Activated CD8-positive, alpha-beta memory T cell treated with anti-CD3 and anti-CD28 coated beads, Interleukin-2, amount 10 ng/mL, durations not matched to agents 7 days and 5 days (primary cell): ENCODE data around the gene ANKRD33. TPM values are rescaled to one million over a fixed set of nuclear protein-coding genes. Genes with fewer than 3 reads are reported as not detected.
A peak's percentile ranks its signal among the peaks of the same experiment; 100 is the strongest.

ENCODE experiments used
- ATAC-seq: fragments of 150-1000 bp; cut with Tn5 transposase; one replicate; pipeline ENCODE4 v1.10.0; 2021; ENCODE audit warnings: moderate library complexity
- CTCF ChIA-PET: fragments of 350-600 bp; sonication (Branson Sonifier 250); formaldehyde crosslinking; loops from one replicate; lab custom pipeline; 2021; ENCODE audit warnings: antibody characterized with exemption; lab: Charles Lee
- DNase-seq: peaks from one replicate; pipeline ENCODE4 v3.0.0-alpha.2; 2020
- H3K27ac Mint-ChIP-seq: one replicate; pipeline ENCODE4 v1.8.0; 2021; ENCODE audit warnings: mild to moderate bottlenecking, mixed read lengths
- H3K27me3 Mint-ChIP-seq: one replicate; pipeline ENCODE4 v1.8.0; 2021; ENCODE audit warnings: mixed read lengths
- H3K36me3 Mint-ChIP-seq: one replicate; pipeline ENCODE4 v1.8.0; 2021; ENCODE audit warnings: mild to moderate bottlenecking, mixed read lengths
- H3K4me1 Mint-ChIP-seq: one replicate; pipeline ENCODE4 v1.8.0; 2021; ENCODE audit warnings: mixed read lengths
- H3K4me3 Mint-ChIP-seq: one replicate; pipeline ENCODE4 v1.8.0; 2021; ENCODE audit warnings: mild to moderate bottlenecking, moderate library complexity, mixed read lengths
- H3K9me3 Mint-ChIP-seq: one replicate; pipeline ENCODE4 v1.8.0; 2022; ENCODE audit warnings: low read depth, mixed read lengths
- total RNA-seq, 2 experiments: library from RNA; stranded (reverse); gene quantifications; one replicate each; pipeline ENCODE4 v1.2.3, GENCODE V29; 2021

The ANKRD33 gene
- total RNA-seq, 2 experiments from 2014 or later = not detected

- H3K27me3 Mint-ChIP-seq = peaks cover 7% of the 10 kb centered on the region
- H3K4me3 Mint-ChIP-seq = no peak overlapping the region
- H3K36me3 Mint-ChIP-seq = no peaks in the 10 kb centered on the region
- peak; percentile 78 for ATAC-seq
- peak; percentile 62 for DNase-seq
- H3K27ac Mint-ChIP-seq = no peak overlapping the region
- peaks cover 4% of the 10 kb centered on the region for H3K4me1 Mint-ChIP-seq
- H3K9me3 Mint-ChIP-seq = no peaks in the 10 kb centered on the region
- CTCF ChIA-PET = interaction anchor here (0.7 to 7.1 kb wide), 15 partner anchors 10 to 314 kb away, joined by 3 to 43 read pairs (median 5); partner anchors contain the start of gene ACVRL1
Observed at GRCh38 chr12:51923506-51924365, 35.8 kb downstream of the ANKRD33 start.

- Mint-ChIP-seq H3K27me3 (peaks cover 12% of the 10 kb centered on the region), H3K9me3 (no peaks in the 10 kb centered on the region), H3K27ac (no peak overlapping the region), H3K4me3 (no peak overlapping the region), H3K36me3 (no peaks in the 10 kb centered on the region), H3K4me1 (peaks cover 4% of the 10 kb centered on the region)
- DNase-seq (no peak), ATAC-seq (no peak)
- CTCF ChIA-PET = interaction anchor here (0.8 to 7.1 kb wide), 6 partner anchors 9 to 56 kb away, joined by 3 to 43 read pairs (median 5); partner anchors contain the start of gene ACVRL1
Observed at GRCh38 chr12:51924551-51925319, 36.8 kb downstream of the ANKRD33 start.

- Mint-ChIP-seq H3K4me3 (no peak overlapping the region), H3K4me1 (peaks cover 4% of the 10 kb centered on the region), H3K27ac (no peak overlapping the region), H3K9me3 (no peaks in the 10 kb centered on the region), H3K36me3 (no peaks in the 10 kb centered on the region), H3K27me3 (peaks cover 12% of the 10 kb centered on the region)
- CTCF ChIA-PET = interaction anchor here (1.0 to 7.1 kb wide), 4 partner anchors 46 to 100 kb away, joined by 3 to 43 read pairs (median 6); no protein-coding TSS in a partner anchor
- no peak for DNase-seq
- no peak for ATAC-seq
Observed at GRCh38 chr12:51925346-51926063, 37.6 kb downstream of the ANKRD33 start.

GRCh38 chr12:51926064-51926632, 38.2 kb downstream of the ANKRD33 start:
- no peak for ATAC-seq
- Mint-ChIP-seq H3K27me3 (peaks cover 12% of the 10 kb centered on the region), H3K4me1 (peaks cover 4% of the 10 kb centered on the region), H3K9me3 (no peaks in the 10 kb centered on the region), H3K36me3 (no peaks in the 10 kb centered on the region), H3K4me3 (no peak overlapping the region), H3K27ac (no peak overlapping the region)
- CTCF ChIA-PET = interaction anchor here (0.6 to 7.1 kb wide), 9 partner anchors 23 to 99 kb away, joined by 3 to 43 read pairs (median 4); no protein-coding TSS in a partner anchor
- no peak for DNase-seq

GRCh38 chr12:51926718-51927117, 38.8 kb downstream of the ANKRD33 start:
- Mint-ChIP-seq H3K4me1 (peaks cover 4% of the 10 kb centered on the region), H3K27me3 (peaks cover 13% of the 10 kb centered on the region), H3K4me3 (no peak overlapping the region), H3K36me3 (no peaks in the 10 kb centered on the region), H3K27ac (no peak overlapping the region), H3K9me3 (no peaks in the 10 kb centered on the region)
- DNase-seq (peak; percentile 69), ATAC-seq (peak; percentile 38)
- CTCF ChIA-PET = interaction anchor here (0.6 to 7.1 kb wide), 11 partner anchors 23 to 113 kb away, joined by 3 to 43 read pairs (median 3); no protein-coding TSS in a partner anchor

- Mint-ChIP-seq H3K27me3 (peaks cover 17% of the 10 kb centered on the region), H3K27ac (no peak overlapping the region), H3K36me3 (no peaks in the 10 kb centered on the region), H3K4me1 (no peaks in the 10 kb centered on the region), H3K4me3 (no peak overlapping the region), H3K9me3 (no peaks in the 10 kb centered on the region)
- ATAC-seq (no peak), DNase-seq (no peak)
- CTCF ChIA-PET = interaction anchor here (2.1 kb wide), 1 partner anchor 8 kb away, joined by 6 read pairs; no protein-coding TSS in a partner anchor
Observed at GRCh38 chr12:51932218-51933076, 44.5 kb downstream of the ANKRD33 start.

- Mint-ChIP-seq H3K27me3 (peaks cover 22% of the 10 kb centered on the region), H3K9me3 (no peaks in the 10 kb centered on the region), H3K27ac (no peak overlapping the region), H3K36me3 (no peaks in the 10 kb centered on the region), H3K4me1 (no peaks in the 10 kb centered on the region), H3K4me3 (no peak overlapping the region)
- DNase-seq = no peak
- no peak for ATAC-seq
- CTCF ChIA-PET = interaction anchor here (2.1 to 2.4 kb wide), 2 partner anchors 10 to 91 kb away, joined by 6 to 7 read pairs; no protein-coding TSS in a partner anchor
Observed at GRCh38 chr12:51934080-51934479, 46.2 kb downstream of the ANKRD33 start.

GRCh38 chr12:51937926-51938325, 50.0 kb downstream of the ANKRD33 start:
- Mint-ChIP-seq H3K36me3 (no peaks in the 10 kb centered on the region), H3K4me3 (no peak overlapping the region), H3K4me1 (no peaks in the 10 kb centered on the region), H3K9me3 (no peaks in the 10 kb centered on the region), H3K27ac (no peak overlapping the region), H3K27me3 (peaks cover 27% of the 10 kb centered on the region)
- DNase-seq (no peak), ATAC-seq (no peak)
- CTCF ChIA-PET = interaction anchor here (0.7 kb wide), 1 partner anchor 15 kb away, joined by 3 read pairs; no protein-coding TSS in a partner anchor

- DNase-seq = no peak
- no peaks in the 10 kb centered on the region for H3K36me3 Mint-ChIP-seq
- no peak overlapping the region for H3K4me3 Mint-ChIP-seq
- H3K4me1 Mint-ChIP-seq = no peaks in the 10 kb centered on the region
- CTCF ChIA-PET = no interaction called here
- H3K9me3 Mint-ChIP-seq = no peaks in the 10 kb centered on the region
- no peak overlapping the region for H3K27ac Mint-ChIP-seq
- peaks cover 30% of the 10 kb centered on the region for H3K27me3 Mint-ChIP-seq
- no peak for ATAC-seq
Observed at GRCh38 chr12:51938726-51939125, 50.8 kb downstream of the ANKRD33 start.

GRCh38 chr12:51941011-51941581, 53.2 kb downstream of the ANKRD33 start:
- Mint-ChIP-seq H3K36me3 (peaks cover 3% of the 10 kb centered on the region), H3K27ac (no peak overlapping the region), H3K27me3 (peaks cover 33% of the 10 kb centered on the region), H3K4me1 (no peaks in the 10 kb centered on the region), H3K4me3 (no peak overlapping the region), H3K9me3 (peaks cover 6% of the 10 kb centered on the region)
- no peak for ATAC-seq
- CTCF ChIA-PET = interaction anchor here (0.9 to 1.2 kb wide), 2 partner anchors 30 to 40 kb away, joined by 3 read pairs; no protein-coding TSS in a partner anchor
- no peak for DNase-seq
